ENCODE results near the gene LANCL3.
"Not testable (repeated sequence)": the region's sequence is repeated elsewhere in the genome, so short reads cannot be mapped to it uniquely, and the experiment has no call there.

The LANCL3 gene

GRCh38 chrX:37571426-37572107 is at the start of gene LANCL3:
LANCL3 (plus strand) TSS chrX:37571661; CDS start chrX:37571871, 210 bp downstream.
- peak; percentile 10 for DNase-seq

- DNase-seq = not testable (repeated sequence)
These were observed 47.8 kb upstream of the LANCL3 start for GRCh38 chrX:37523673-37524072.

GRCh38 chrX:37541991-37542390 is 29.5 kb upstream of the LANCL3 start:
- DNase-seq = no peak

- DNase-seq = no peak
These were observed 28.7 kb upstream of the LANCL3 start for GRCh38 chrX:37542791-37543190.

GRCh38 chrX:37543324-37543723 is 28.1 kb upstream of the LANCL3 start:
- DNase-seq = no peak

GRCh38 chrX:37544531-37544930 is 26.9 kb upstream of the LANCL3 start:
- DNase-seq = not testable (repeated sequence)

- DNase-seq = no peak
These were observed 26.4 kb upstream of the LANCL3 start for GRCh38 chrX:37545066-37545465.

GRCh38 chrX:37549619-37550018 is 21.8 kb upstream of the LANCL3 start:
- not testable (repeated sequence) for DNase-seq

- no peak for DNase-seq
These were observed 18.0 kb upstream of the LANCL3 start for GRCh38 chrX:37553476-37553875.

GRCh38 chrX:37565254-37565653 is 6.2 kb upstream of the LANCL3 start:
- not testable (repeated sequence) for DNase-seq

- DNase-seq = not testable (repeated sequence)
These were observed 1.1 kb upstream of the LANCL3 start for GRCh38 chrX:37570349-37570748.

GRCh38 chrX:37572108-37572587 is 687 bp downstream of the LANCL3 start:
- DNase-seq = peak; percentile 22

GRCh38 chrX:37573121-37573520 is 1.7 kb downstream of the LANCL3 start:
- not testable (repeated sequence) for DNase-seq

GRCh38 chrX:37578045-37578444 is 6.6 kb downstream of the LANCL3 start:
- no peak for DNase-seq

GRCh38 chrX:37580080-37580479 is 8.6 kb downstream of the LANCL3 start:
- DNase-seq = no peak

GRCh38 chrX:37587337-37587736 is 15.9 kb downstream of the LANCL3 start:
- DNase-seq = not testable (repeated sequence)

- DNase-seq = no peak
These were observed 18.6 kb downstream of the LANCL3 start for GRCh38 chrX:37590047-37590446.

- DNase-seq = no peak
These were observed 23.4 kb downstream of the LANCL3 start for GRCh38 chrX:37594755-37595382.

- DNase-seq = no peak
These were observed 28.3 kb downstream of the LANCL3 start for GRCh38 chrX:37599729-37600128.

GRCh38 chrX:37603938-37604409 is 32.5 kb downstream of the LANCL3 start:
- no peak for DNase-seq

- no peak for DNase-seq
These were observed 35.8 kb downstream of the LANCL3 start for GRCh38 chrX:37607243-37607642.

- DNase-seq = no peak
These were observed 36.7 kb downstream of the LANCL3 start for GRCh38 chrX:37608156-37608555.

- DNase-seq = no peak
These were observed 38.3 kb downstream of the LANCL3 start for GRCh38 chrX:37609727-37610126.

GRCh38 chrX:37613933-37614332 is 42.5 kb downstream of the LANCL3 start:
- no peak for DNase-seq

Data from stimulated activated CD4-positive, alpha-beta T cell treated with anti-CD3 and anti-CD28 coated beads, Interleukin-15, amount 100 ng/mL, for 24 hours (primary cell).